ENCODE data around the gene SLITRK2. TPM values are rescaled to one million over a fixed set of nuclear protein-coding genes. Genes with fewer than 3 reads are reported as not detected.

Gene SLITRK2, protein sequence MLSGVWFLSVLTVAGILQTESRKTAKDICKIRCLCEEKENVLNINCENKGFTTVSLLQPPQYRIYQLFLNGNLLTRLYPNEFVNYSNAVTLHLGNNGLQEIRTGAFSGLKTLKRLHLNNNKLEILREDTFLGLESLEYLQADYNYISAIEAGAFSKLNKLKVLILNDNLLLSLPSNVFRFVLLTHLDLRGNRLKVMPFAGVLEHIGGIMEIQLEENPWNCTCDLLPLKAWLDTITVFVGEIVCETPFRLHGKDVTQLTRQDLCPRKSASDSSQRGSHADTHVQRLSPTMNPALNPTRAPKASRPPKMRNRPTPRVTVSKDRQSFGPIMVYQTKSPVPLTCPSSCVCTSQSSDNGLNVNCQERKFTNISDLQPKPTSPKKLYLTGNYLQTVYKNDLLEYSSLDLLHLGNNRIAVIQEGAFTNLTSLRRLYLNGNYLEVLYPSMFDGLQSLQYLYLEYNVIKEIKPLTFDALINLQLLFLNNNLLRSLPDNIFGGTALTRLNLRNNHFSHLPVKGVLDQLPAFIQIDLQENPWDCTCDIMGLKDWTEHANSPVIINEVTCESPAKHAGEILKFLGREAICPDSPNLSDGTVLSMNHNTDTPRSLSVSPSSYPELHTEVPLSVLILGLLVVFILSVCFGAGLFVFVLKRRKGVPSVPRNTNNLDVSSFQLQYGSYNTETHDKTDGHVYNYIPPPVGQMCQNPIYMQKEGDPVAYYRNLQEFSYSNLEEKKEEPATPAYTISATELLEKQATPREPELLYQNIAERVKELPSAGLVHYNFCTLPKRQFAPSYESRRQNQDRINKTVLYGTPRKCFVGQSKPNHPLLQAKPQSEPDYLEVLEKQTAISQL
- total RNA-seq (2014; rRNA removed; shearing (Covaris generic)): not detected in 2 replicates
- not detected in 2 replicates for total RNA-seq (2022)
- not detected for Bru-seq, nascent RNA
- not detected for BruChase-seq, experiment 1, labeled RNA remaining after a 6-hour chase
- not detected for BruChase-seq, experiment 2, labeled RNA remaining after a 2-hour chase
- long read RNA-seq: 0 reads

DNA sequence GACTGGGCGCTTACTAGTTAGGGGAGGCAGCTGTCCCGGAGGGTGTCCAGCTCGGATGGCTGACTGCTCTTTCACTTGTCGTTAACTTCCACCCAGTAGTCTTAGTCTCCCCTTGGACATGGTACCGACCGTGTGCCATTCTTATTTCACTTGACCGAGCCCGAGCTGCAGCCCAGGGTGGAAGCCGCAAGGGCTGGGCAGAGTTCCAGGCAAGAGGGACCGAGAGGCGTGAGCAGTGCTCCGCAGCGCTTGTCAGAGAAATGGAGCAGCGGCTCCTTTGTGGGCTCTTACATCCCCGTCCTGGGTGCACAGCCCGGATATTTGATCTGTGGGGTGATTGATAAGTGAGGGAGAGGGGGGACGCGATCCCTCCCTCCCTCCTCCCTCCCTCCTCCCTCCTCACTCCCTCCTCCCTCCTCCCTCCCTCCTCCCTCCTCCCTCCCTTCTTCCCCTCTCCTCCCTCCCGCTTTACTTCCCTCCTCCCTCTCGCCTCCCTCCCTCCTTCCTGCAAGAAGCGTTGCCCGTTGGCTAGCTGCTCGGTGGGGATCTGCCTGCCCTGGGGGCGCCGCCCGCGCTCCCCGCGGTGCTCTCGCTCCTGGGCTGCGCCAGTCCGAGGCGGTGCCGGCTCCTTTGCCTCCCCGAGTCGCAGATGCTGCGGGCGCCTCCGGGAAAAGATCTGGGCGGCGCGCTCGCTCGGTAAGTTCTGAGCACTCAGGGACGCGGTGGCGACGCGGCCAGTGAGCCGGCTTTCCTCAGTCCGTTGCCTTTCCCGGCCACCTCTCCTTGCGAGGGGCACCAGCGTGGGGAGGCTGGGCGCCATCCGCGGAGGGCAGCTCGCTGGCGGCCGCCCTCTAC is at the start of gene SLITRK2:
SLITRK2 (plus strand) TSS at position 499 of the 855 bp plus-strand sequence. CDS start 4,597 bp downstream, outside the sequence.
- no peak within 1 kb of the TSS for H3K4me2 ChIP-seq (ENCODE audit: low read length)
- no peak for TF ChIP-seq EZH2phosphoT487 (IDR thresholded peaks at IDR 0.05; ENCODE audit: borderline replicate concordance, low read depth, low read length)
- TF ChIP-seq, protein P1, sequence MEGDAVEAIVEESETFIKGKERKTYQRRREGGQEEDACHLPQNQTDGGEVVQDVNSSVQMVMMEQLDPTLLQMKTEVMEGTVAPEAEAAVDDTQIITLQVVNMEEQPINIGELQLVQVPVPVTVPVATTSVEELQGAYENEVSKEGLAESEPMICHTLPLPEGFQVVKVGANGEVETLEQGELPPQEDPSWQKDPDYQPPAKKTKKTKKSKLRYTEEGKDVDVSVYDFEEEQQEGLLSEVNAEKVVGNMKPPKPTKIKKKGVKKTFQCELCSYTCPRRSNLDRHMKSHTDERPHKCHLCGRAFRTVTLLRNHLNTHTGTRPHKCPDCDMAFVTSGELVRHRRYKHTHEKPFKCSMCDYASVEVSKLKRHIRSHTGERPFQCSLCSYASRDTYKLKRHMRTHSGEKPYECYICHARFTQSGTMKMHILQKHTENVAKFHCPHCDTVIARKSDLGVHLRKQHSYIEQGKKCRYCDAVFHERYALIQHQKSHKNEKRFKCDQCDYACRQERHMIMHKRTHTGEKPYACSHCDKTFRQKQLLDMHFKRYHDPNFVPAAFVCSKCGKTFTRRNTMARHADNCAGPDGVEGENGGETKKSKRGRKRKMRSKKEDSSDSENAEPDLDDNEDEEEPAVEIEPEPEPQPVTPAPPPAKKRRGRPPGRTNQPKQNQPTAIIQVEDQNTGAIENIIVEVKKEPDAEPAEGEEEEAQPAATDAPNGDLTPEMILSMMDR (conservative IDR thresholded peaks at IDR 0.05; ENCODE audit: low read length): no peak
- DNase-seq (ENCODE audit: low spot score): no peak
- H3K27ac ChIP-seq (ENCODE audit: low read depth, low read length, poor library complexity, severe bottlenecking): no peak within 1 kb of the TSS
- H3K79me2 ChIP-seq (ENCODE audit: insufficient read depth, low read depth, low read length): no peaks in the 10 kb centered on the region
- POLR2A ChIA-PET: no interaction called here
- intact Hi-C loops (cut with micrococcal nuclease; ENCODE audit: unreplicated experiment): no loop called here
- H3K9me3 ChIP-seq (ENCODE audit: low read length): no peaks in the 10 kb centered on the region
- H4K20me1 ChIP-seq (ENCODE audit: insufficient read depth, low read length): no peaks in the 10 kb centered on the region
- no peaks in the 10 kb centered on the region for H3K36me3 ChIP-seq (ENCODE audit: insufficient read depth, low read length)
- no peak within 1 kb of the TSS for H2AFZ ChIP-seq (ENCODE audit: low read length)
- H3K4me1 ChIP-seq (ENCODE audit: insufficient read depth, low read length, poor library complexity, severe bottlenecking): no peaks in the 10 kb centered on the region
- no peaks in the 10 kb centered on the region for H3K9me2 ChIP-seq (ENCODE audit: insufficient read depth, low read length)
- CTCF ChIA-PET (ENCODE audit: unreplicated experiment): no interaction called here
- BruUV-seq (replicated peaks): no TSS peak
- no peak within 1 kb of the TSS for H3K4me3 ChIP-seq (ENCODE audit: low read depth, low read length, poor library complexity, severe bottlenecking)

DNA sequence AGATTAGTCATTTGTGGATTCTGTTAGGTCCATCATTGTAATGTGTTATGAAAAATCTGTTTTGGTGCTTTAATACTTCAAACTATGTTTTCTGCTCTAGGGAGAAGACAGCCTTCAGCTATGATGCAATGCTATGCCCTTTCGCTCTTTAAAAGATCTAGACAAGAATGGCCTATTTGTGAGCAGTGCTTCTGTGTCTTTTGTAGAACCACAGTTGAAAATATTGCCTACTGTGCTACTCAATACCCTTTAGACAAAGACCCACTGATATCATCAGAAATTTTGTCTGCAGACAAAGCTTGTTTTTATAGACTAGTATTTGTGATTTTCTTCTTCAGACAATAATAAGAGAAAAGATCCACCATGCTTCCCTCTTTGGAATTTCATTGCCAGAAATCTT is 44.6 kb upstream of the SLITRK2 start:
- TF ChIP-seq EZH2phosphoT487 (IDR thresholded peaks at IDR 0.05; ENCODE audit: borderline replicate concordance, low read depth, low read length): no peak
- TF ChIP-seq, protein P1 (conservative IDR thresholded peaks at IDR 0.05; ENCODE audit: low read length): no peak
- H3K36me3 ChIP-seq (ENCODE audit: insufficient read depth, low read length): no peaks in the 10 kb centered on the region
- no peak overlapping the region for H3K4me3 ChIP-seq (ENCODE audit: low read depth, low read length, poor library complexity, severe bottlenecking)
- DNase-seq (ENCODE audit: low spot score): no peak
- BruUV-seq (replicated peaks): no TSS peak
- H3K27ac ChIP-seq (ENCODE audit: low read depth, low read length, poor library complexity, severe bottlenecking): no peak overlapping the region
- H3K9me3 ChIP-seq (ENCODE audit: low read length): no peaks in the 10 kb centered on the region
- ChIA-PET POLR2A (no interaction called here), CTCF (ENCODE audit: unreplicated experiment) (no interaction called here)
- H3K4me1 ChIP-seq (ENCODE audit: insufficient read depth, low read length, poor library complexity, severe bottlenecking): no peaks in the 10 kb centered on the region
- no peaks in the 10 kb centered on the region for H3K9me2 ChIP-seq (ENCODE audit: insufficient read depth, low read length)
- no peaks in the 10 kb centered on the region for H4K20me1 ChIP-seq (ENCODE audit: insufficient read depth, low read length)
- no peak overlapping the region for H3K4me2 ChIP-seq (ENCODE audit: low read length)
- no peaks in the 10 kb centered on the region for H3K79me2 ChIP-seq (ENCODE audit: insufficient read depth, low read depth, low read length)
- intact Hi-C loops (cut with micrococcal nuclease; ENCODE audit: unreplicated experiment): no loop called here
- no peak overlapping the region for H2AFZ ChIP-seq (ENCODE audit: low read length)
